NAMALWA (cell line): ENCODE results near the gene OPA1.
A peak's percentile ranks its signal among the peaks of the same experiment; 100 is the strongest.

Experiments
- DNase-seq: peaks from one replicate; pipeline ENCODE4 v3.0.0-alpha.2; 2015; ENCODE audit warnings: low spot score

Gene OPA1

DNA sequence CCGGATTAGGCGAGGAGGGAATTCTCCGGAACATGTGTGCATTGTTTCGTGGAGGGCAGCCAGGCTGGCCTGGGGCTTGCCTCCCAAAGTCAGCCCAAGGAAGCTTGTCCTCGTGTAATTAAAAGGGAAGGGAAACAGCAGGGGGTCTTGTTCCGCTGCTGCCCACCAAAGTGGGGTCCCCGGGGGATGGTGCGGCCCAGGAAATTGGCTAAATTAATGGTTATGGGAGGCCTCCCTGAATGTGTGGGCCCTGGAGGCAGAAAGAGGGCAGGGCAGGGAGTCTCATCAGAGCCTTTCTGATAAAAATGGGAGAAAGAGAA lies 118.1 kb downstream of the OPA1 start:
- DNase-seq = no peak

DNA sequence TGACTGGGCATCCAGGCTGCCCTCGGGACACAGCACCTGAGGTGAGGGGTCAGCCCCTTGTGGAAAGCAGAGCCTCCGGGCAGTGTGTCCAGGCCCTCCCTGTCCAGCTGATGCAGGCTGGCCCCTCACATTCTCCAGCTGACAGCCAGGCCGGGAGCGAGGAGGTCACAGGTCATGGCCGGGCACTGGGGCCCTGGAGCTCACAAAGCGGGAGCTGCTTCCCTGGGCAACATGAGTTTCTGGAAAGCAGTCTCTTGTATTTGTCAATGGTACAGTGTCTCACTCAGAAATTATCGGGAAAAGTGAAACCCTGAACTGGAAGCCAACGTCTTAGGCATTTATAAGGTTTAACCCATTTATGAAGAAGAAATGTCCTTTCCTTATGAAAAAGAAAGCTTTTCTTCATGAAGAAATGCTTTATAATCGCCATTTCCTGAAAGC lies 118.5 kb downstream of the OPA1 start:
- no peak for DNase-seq

DNA sequence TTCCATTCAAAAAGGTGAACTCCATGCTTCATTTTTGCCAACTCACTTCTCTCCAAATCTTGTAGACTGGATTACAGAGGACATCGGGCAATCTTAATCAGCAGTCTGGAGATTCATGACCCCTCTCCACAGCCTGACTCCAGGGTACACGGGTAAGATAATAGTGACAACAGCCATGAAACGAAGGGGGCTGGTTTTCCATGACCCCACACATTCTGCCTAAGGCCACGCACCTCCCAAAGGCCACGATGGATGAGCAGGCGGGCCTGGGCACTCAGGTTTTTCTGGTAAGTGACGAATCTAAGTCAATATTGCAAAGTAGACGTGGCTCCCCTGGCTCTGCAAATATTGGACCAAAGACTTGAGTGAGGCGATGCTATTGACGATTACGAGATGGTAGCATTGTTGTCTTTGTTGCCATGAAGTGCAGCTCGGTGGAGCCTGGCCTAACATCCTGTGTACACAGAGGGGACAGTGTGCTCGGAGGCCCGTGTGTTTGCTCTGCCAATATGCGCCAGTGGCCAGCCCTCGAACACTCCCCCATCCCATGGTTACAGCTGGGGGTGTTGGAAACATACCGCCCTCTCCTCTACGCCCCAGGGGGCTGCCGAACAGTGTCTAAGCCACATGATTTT lies 119.1 kb downstream of the OPA1 start:
- no peak for DNase-seq

DNA sequence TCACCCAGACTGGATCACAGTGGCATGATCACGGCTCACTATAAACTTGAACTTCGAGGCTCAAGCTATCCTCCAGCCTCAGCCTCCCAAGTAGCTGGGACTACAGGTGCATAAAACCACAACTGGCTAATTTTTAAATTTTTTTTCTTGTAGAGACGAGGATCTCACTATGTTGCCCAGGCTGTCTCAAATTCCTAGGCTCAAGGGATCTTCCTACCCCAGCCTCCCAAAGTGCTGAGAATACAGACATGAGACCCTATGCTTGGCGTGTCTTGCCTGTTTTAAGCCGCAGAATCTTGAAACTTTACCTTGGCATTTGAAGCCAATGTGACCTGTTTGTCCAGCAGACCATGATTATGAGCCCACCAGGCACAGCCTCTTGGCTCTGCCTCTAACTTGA lies 119.9 kb downstream of the OPA1 start:
- DNase-seq = no peak

DNA sequence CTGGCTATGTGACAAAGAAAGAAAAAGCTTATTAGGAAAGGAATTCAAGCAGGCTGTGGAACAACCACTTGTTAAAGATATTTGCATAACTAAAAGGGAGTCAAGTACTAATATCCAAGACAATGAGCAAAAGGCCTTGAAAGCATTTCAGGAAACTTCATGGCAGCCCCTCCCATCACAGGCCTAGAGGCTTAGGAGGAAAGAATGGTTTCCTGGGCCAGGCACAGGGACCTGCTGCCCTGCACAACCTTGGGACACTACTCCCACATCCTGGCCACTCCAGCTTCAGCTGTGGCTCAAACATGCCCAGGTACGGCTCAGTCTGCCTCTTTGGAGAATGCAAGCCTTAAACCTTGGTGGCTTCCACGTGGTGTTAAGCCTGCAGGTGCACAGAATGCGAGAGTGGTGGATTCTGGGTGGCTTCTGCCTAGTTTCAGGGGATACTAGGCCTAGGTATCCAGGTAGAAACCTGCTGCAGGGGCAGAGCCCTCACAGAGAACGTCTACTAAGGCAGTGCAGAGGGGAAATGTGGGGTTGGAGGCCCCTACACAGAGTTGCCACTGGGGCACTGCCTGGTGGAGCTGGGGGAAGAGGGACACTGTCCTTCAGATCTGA lies 121.6 kb downstream of the OPA1 start:
- no peak for DNase-seq

DNA sequence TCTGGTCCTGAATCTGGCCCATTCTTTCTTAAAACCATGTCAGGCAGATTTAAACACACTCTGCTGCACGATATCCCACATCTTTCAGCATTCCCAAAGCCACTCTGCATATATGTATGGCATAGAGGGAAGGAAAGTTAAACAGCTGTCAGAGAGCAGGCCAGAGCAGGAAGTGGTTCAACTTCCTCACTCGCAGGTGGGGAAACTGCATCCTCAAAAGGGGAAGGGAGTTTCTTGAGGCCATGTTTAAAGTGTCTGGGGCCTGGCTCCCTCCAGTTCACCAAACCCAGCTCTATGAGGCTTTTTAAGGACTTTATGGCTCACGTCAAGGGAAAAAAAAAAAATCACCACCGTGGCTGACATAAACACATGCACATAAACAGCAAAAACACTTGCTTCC lies 123.1 kb downstream of the OPA1 start:
- DNase-seq = peak; percentile 13

DNA sequence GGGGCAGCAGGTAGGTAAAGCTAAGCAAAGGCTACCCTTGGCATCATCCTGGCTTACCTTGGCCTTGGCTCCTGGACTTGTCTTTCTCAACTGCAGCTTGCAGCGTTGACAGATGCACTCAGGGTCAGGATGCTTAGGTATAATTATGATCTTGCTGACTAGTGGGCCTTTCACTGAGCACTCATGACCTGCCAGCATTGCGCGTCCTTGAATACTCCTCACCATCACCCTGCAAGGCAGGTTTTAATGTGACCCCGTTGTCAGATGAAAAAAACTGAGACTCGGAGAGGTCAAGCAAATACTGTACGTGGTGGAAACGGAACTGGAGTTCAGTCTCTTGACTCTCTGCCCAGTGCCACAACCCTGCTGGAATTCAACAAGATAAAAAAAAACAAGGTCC lies 126.7 kb downstream of the OPA1 start:
- DNase-seq = no peak

DNA sequence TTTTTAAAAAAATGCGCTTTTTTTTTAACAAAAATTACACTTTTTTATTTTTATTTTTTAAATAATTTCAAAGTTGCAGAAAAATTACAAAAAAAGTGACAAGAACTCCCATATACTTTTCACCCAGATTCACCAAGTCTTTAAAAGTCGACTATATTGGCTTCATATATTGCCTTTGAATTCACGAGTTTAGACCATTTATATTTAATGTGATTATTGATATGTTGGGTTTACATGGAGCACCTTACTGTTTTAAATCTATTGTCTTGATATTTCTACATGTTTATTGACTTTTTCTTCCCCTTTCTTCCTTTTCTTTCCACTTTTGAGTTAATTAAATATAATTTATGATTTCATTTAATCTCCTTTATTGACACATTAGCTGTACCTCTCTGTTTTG lies 127.2 kb downstream of the OPA1 start:
- DNase-seq = no peak

DNA sequence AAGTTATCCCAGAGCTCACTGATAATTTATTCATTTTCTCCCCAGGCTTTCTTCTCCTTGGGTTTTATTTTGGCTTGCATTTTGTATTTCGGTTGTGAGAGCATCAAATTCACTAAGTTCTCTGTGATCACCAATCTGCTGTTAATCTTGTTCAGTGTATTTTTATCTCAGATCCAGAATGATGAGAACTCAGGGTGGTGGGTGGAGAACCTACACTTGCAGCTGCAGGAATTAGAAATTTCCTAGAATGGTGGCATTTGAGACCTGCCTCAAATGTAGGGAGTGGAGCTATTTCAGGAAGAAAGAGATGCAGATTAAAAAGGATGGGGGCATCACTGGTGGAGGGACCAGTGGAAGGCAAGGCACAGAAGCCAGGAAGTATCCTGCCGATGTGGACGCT lies 129.6 kb downstream of the OPA1 start:
- no peak for DNase-seq

DNA sequence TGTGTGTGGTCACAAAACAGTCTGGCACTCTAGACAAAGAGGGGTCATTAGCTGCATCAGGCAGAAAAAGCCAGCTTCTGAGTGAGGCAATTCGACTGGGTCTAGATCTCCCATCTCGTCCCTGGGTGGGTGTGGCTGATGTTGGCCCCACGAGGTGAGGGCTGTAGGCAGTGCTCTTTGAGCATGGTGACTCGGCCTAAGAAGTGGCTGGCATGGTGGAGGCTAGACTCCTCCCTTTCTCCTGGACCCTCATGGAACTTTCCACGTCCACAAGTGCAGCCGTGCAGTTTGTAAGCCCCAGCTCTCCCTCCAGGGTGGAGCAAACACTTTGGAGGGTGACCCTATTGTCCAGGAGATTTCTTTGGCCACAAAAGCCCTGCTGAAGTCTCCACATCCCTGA lies 134.1 kb downstream of the OPA1 start:
- DNase-seq = no peak

DNA sequence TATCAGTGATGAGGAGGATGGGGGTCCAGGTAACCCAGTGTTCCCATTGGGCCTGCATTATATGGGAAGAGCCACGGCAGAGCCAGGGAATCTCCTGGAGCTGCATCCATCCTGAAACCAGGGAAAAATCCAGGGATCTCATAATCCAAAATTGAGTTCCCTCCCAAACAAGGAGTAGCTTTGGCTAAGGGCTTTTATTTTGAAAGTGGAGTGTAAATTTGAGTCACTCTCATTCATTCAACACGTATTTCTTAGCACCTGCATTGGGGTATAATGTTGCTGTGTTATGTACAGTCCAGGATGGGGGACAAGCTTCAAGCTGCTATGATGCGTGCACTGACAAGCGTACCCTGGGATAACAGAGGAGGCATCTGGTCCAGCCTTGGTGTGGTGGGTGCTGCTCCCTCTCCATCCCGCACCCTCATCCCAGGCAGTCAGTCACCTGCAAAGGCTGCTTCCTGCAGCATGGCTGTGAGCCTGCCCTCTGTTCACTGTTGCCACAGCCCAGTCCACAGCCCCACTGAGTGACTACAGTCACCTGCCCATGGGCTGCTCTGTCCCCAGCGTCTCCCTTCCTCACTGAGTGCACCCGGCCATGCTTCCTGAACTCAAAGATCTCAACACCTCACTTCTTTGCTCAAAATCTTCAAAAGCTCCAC lies 135.6 kb downstream of the OPA1 start:
- DNase-seq = no peak

DNA sequence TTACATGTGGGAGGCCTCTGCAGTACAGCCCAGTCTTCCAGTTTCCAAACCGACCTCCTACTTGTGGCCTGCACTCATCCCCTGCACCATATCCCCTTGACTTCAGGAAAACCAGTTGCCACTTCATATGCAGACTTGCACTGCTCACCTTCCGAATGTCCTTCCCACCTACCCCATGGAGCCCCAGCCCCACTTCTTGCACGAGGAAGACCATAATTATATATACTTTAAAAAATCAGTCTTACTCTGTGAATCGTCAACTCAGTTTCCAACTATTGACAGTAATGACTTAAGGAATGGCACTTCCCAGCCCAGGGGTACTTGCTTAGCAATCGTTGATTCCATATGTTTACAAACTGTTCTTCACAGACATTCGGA lies 136.1 kb downstream of the OPA1 start:
- DNase-seq = no peak

DNA sequence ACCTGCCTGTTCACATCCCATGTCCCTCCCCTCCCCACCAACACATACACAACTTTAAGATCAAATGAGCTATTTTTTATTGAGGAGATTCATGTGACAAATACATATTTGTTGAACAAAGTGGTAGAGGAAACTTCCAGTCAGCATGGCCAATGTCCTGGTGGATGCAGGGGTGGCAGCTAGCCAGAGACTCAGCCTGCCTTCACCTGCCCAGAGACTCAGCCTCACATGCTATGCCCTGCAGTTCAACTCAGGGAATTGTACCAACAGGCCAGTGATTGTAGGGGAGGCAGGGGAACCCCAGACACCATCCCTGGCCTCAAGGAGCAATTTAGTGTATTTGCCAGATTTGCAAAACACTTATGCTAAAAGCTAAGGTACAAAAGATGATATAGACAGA lies 136.6 kb downstream of the OPA1 start:
- no peak for DNase-seq

DNA sequence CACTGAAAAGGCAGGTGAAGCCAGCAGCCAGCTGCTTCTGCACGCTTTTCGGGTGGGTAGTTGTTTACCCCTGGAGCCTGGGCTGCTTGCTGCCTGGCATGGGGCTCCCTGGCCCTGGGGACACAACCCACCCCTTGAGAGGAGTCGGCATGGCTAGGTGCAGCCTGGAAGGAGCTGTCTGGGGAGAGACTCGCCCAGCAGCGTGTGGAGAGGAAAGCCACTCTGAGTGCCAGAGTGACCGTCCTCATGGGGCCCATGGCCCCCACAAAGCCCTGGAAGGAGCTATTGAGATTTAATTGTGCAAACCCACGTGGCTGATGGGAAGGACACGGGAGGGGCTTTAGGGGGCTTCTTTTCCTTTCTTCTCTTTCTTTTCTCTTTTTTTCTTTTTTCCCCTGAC lies 137.5 kb downstream of the OPA1 start:
- no peak for DNase-seq

DNA sequence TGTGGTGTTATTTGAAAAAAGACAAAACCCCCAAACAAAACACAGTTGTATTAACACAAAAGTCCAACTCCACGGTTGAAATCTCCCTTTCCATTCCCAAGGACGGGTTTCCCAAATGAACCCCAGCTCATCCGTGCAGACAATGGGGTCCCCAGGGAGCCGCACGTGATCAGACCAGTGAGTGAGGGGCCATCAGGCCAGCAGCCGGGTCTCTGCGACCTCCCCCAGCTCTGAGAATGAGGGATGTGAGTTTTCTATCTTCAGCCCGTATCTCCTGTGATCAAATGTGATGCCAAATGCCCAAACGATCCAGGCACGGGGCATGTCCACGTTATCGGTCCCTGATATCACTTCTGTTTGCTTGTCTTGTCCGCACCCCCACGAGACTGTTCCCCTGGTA lies 138.0 kb downstream of the OPA1 start:
- no peak for DNase-seq

DNA sequence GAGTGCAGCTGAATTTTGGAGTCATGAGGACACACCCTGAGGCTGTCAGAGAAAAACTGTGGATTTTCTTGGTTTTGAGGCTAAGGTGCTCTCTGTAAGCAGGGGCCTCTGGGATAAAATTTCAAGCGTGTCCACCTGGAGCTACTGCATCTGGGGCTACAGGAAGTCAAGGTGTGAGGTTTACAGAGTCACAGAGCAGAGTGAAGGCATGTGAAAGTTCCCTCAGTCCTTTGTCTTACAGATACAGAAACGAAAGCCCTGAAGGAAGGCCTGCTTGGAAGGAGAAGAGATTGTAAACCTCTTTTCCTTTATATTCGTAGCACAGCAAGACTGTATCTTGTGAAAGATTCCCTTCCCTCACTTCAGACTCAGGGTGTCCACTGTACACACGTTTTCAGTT lies 138.6 kb downstream of the OPA1 start:
- DNase-seq = no peak

DNA sequence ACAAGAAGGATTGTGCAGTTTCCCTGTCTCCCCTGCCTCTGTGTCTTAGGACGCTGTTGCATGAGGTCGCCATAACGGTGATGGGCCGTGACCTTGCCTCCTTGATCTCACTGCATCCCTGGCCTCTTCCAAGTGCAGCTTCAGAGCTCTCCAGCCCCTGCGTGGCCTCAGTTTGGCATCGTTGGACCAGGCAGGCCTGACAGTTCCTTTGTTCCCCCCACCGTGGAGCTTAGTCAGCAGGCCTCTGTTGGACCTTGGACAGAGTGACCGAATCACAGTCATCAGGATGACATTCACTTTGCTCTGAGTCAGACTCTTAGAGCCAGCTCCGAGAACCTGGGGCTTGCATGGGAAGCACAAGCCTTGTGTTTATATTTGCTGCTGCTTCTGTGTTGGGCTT lies 139.4 kb downstream of the OPA1 start:
- no peak for DNase-seq

DNA sequence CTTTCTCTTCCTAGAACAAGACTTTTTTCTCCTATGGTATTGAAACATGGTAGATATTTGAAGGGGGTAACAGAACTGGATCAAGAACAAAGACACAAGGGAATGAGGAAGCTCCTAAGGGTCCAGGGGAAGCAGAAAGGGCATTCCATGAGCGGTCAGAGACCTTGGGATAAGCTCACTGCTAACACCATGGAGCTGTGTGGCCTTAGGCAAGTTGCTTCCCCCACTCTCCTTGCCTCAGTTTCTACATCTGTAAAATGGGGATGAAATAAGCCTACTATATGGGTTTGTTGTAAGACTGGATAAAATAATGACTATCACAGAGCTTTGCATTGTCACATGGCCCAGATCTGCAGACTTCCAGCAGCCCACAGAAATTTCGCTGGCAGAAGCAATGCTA lies 139.8 kb downstream of the OPA1 start:
- no peak for DNase-seq

DNA sequence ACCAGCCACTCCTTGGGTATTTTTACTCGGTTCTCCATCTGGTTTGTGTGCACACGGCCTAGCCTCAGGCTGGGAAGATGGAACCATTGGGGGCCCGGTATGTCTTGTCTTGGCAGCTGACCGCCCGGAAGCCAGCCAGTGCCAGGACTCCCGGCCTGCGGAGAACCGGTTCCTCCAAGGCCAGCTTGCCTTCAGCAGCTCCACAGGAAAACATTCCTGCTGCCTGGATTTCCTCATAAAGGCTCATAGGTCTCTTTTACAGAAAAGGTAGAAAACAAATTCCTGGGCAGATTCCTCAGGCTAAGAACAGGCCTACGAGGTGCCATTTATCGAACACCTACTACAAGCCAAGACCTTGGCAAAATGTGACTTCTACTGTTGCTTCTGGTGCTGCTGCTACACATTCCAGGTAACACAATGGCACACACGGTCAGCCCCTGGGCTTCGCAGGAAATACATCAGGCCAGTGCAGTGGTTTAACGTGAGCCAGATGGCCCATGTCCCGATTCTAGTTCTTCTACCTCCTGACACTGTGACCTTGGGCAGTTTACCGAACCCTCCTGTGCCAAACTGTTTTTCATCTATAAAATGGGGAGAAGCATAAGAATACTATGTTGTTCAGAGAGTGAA lies 141.8 kb downstream of the OPA1 start:
- no peak for DNase-seq

DNA sequence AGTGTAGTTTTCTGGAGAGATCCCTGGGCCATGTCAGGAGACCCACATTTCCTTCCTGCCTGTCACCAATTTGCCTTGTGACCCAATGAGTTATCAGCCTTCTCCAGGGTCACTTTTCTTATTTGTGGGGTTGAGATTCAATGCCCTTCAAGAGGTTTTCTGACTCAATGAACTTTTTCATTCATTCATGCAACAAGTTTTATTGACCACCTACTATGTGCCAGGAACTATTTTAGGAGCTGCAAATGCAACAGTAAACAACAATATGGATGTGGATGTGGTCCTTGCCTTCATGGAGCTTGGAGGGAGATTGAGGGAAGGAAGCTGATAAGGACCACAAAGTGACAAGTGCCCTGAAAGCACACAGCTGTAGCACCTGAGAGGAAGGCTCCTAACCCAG lies 142.8 kb downstream of the OPA1 start:
- no peak for DNase-seq

DNA sequence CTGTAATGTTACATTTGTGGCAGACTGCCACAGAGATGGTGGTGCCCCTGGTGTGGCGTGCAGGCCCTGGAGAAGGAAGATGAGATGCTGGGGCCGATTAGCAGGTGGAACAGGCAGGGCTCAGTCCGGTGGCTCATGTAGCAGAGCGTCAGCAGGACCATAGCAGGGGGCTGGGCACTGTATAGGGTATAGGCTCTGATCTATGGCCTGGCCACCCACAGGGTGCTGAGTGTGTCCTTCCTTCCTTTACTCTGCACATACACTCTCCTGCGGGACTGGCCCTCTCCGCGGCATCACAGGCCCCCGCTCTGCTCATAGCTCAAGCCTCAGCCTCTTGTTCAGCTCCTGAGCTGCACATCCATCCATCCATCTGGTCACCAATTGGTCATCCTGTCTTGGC lies 143.6 kb downstream of the OPA1 start:
- DNase-seq = no peak

DNA sequence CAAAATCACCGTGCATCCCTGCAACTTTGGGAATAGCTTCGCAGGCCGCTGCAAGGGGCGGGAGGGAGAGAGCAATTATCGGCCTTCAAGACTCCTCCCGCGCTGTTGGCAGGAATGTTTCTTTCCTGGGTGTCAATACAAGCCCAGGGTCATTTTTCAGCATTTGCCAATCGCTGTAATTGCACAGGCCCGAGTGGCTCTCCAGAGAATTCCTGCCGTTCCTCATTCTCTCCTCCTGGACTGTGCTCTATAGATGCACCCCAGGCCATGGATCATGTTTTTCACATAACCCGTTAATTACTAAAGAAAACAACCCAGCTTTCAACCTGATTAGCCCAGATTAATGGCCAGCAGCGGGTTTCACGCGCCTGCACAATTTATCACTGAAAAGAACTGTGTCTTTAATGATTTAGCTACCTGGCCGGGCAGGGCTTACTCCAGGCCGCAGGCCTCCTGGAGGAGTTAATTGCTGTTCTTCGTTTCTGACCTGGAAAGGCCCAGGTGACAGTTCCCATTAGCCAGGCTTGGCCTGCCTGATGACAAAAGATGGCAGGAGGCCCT lies 144.3 kb downstream of the OPA1 start:
- DNase-seq = no peak

DNA sequence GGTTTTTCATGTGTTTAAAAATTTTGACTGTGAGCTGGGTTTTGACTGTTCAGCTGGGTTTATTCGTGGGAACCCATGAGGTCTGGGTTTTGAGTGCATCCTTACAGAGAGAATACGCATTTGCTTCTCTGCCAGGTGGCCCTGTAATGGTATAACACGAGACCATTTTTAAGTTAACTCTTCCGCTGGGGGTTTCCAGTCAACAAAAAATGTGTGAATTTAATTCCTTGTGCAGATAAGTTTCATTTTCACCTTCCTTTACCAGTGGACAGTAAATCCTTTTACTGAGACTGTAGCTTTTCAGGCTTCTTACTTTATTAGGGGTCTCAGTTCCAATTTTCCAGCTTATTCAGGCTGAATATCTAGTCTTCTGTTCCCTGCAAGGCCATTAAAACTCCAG lies 149.6 kb downstream of the OPA1 start:
- peak; percentile 80 for DNase-seq
